Caco-2 (cell line): Measurements from ENCODE around the gene JAG1. TPM values are rescaled to one million over a fixed set of nuclear protein-coding genes. Genes with fewer than 3 reads are reported as not detected.

Experiments used
- BruUV-seq: library from RNA; stranded (reverse); fragments of 400-500 nt; replicated peaks from 2 replicates; lab custom pipeline; 2021; lab: Mats Ljungman, UMichigan
- CTCF ChIA-PET: fragments of 300-600 bp; sonication (Branson Sonifier 250); formaldehyde crosslinking; loops from one replicate; lab custom pipeline; 2022; ENCODE audit warnings: antibody characterized with exemption; lab: Charles Lee
- POLR2A ChIA-PET: fragments of 300-600 bp; sonication (Branson Sonifier 250); formaldehyde crosslinking; loops from one replicate; lab custom pipeline; 2022; ENCODE audit warnings: antibody characterized with exemption; lab: Charles Lee
- DNase-seq, 2 experiments: peaks; one replicate each; pipeline versions ENCODE4 v3.0.0 to v3.0.0-alpha.2; 2020 to 2022
- H3K27me3 ChIP-seq: replicated peaks from 2 replicates; pipeline ENCODE4 v1.6.0; 2011; ENCODE audit warnings: low read length; ENCODE audit not compliant: control insufficient read depth, insufficient read depth
- H3K36me3 ChIP-seq: 2 replicates; pipeline ENCODE4 v1.5.1; 2011; ENCODE audit warnings: low read length; ENCODE audit not compliant: control insufficient read depth, insufficient read depth
- H3K4me1 ChIP-seq: fragments of 250-450 bp; sonication (Bioruptor Pico); 2 replicates; pipeline ENCODE4 v1.5.1; 2020; ENCODE audit warnings: mild to moderate bottlenecking
- H3K4me3 ChIP-seq: 2 replicates; pipeline ENCODE4 v1.5.1; 2011; ENCODE audit warnings: low read depth, mild to moderate bottlenecking, control low read depth, low read length
- H3K9me3 ChIP-seq: fragments of 250-450 bp; sonication (Bioruptor Pico); 2 replicates; pipeline ENCODE4 v1.5.1; 2020; ENCODE audit warnings: mild to moderate bottlenecking, moderate library complexity
- H3K27ac Mint-ChIP-seq: one replicate; pipeline ENCODE4 v1.8.0; 2022; ENCODE audit warnings: mixed read lengths; ENCODE audit not compliant: unreplicated experiment
- H3K27me3 Mint-ChIP-seq: one replicate; pipeline ENCODE4 v1.8.0; 2022; ENCODE audit warnings: mixed read lengths; ENCODE audit not compliant: insufficient read depth, unreplicated experiment
- H3K36me3 Mint-ChIP-seq: one replicate; pipeline ENCODE4 v1.8.0; 2022; ENCODE audit warnings: mild to moderate bottlenecking, mixed read lengths; ENCODE audit not compliant: insufficient read depth, unreplicated experiment
- H3K4me1 Mint-ChIP-seq: one replicate; pipeline ENCODE4 v1.8.0; 2022; ENCODE audit warnings: low read depth, mixed read lengths; ENCODE audit not compliant: unreplicated experiment
- H3K4me3 Mint-ChIP-seq: one replicate; pipeline ENCODE4 v1.8.0; 2022; ENCODE audit warnings: mild to moderate bottlenecking, moderate library complexity, mixed read lengths; ENCODE audit not compliant: unreplicated experiment
- H3K9me3 Mint-ChIP-seq: one replicate; pipeline ENCODE4 v1.8.0; 2022; ENCODE audit warnings: mixed read lengths; ENCODE audit not compliant: unreplicated experiment
- intact Hi-C: fragments of 100-400 bp; cut with micrococcal nuclease; formaldehyde crosslinking; loops from one replicate; pipeline ENCODE4 v1.10.0; 2022; ENCODE audit not compliant: unreplicated experiment
- total RNA-seq: library from RNA; stranded (reverse); gene quantifications from 2 replicates; pipeline ENCODE4 v1.2.3, GENCODE V29; 2022
- TF ChIP-seq, protein P1 (sequence below), 2 experiments: fragments of 200-600 bp in 1 of 2; IDR thresholded peaks; 1 replicate in 1 of 2; 2 replicates in 1 of 2; pipeline versions ENCODE4 v1.5.1 to v1.8.0; 2011 to 2022; ENCODE audit warnings: antibody characterized with exemption in 1 of 2, control low read depth in 1 of 2, inconsistent platforms in 1 of 2, low read depth in 1 of 2, low read length in 1 of 2, mild to moderate bottlenecking in 1 of 2, moderate library complexity in 1 of 2; ENCODE audit not compliant: insufficient read depth in 1 of 2, severe bottlenecking in 1 of 2, unreplicated experiment in 1 of 2

JAG1 gene
- total RNA-seq, 1 experiment from 2014 or later: 69.8 TPM

DNA sequence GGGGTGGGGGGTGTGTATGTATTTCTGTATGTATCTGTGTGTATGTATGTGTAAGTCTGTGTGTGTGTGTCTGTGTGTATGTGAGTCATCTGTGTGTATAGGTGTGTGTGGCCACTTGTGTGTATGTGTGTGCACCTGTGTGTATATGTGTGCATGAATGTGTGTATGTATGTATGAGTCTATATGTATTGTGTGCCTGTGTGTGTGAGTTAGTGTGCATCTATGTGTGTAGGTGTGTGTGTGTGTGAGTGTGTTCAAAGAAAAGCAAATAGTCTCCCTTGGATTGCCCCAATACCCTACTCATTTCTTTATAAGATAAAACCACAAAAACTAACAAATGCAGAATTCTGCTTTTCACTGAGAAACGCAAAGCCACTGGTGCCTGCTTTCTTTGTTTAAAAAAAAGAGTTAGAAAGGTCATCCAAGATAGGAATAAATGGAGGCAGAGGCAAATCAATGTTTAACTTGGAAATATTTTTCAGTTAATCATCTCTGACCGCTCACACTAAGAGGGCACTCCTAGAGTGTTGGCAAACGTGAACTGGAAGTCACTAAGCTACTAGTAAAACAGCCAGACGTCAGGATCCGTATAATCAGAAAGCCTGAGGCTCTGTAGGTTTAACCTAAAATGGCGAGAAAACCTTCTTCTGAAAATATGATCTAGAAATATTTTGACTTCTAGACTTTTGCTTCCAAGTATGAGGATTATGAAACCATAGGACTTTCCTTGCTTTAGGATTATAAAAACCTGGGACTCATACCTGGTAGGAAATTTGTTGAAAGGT is 37.4 kb upstream of the JAG1 start:
- no peaks in the 10 kb centered on the region for H3K27me3 Mint-ChIP-seq
- H3K4me1 Mint-ChIP-seq: peaks cover 29% of the 10 kb centered on the region
- peak; percentile 52 to 72 for DNase-seq
- Histone ChIP-seq H3K9me3 (no peaks in the 10 kb centered on the region), H3K4me1 (peaks cover 54% of the 10 kb centered on the region), H3K27me3 (no peaks in the 10 kb centered on the region), H3K36me3 (no peaks in the 10 kb centered on the region), H3K4me3 (peak overlapping the region; percentile 24)
- peak overlapping the region; percentile 38 for H3K4me3 Mint-ChIP-seq
- no peaks in the 10 kb centered on the region for H3K9me3 Mint-ChIP-seq
- no peaks in the 10 kb centered on the region for H3K36me3 Mint-ChIP-seq
- TF ChIP-seq, protein P1, sequence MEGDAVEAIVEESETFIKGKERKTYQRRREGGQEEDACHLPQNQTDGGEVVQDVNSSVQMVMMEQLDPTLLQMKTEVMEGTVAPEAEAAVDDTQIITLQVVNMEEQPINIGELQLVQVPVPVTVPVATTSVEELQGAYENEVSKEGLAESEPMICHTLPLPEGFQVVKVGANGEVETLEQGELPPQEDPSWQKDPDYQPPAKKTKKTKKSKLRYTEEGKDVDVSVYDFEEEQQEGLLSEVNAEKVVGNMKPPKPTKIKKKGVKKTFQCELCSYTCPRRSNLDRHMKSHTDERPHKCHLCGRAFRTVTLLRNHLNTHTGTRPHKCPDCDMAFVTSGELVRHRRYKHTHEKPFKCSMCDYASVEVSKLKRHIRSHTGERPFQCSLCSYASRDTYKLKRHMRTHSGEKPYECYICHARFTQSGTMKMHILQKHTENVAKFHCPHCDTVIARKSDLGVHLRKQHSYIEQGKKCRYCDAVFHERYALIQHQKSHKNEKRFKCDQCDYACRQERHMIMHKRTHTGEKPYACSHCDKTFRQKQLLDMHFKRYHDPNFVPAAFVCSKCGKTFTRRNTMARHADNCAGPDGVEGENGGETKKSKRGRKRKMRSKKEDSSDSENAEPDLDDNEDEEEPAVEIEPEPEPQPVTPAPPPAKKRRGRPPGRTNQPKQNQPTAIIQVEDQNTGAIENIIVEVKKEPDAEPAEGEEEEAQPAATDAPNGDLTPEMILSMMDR (IDR thresholded peaks at IDR 0.05; ENCODE audit: insufficient read depth in 1 of 2, low read depth in 1 of 2, low read length in 1 of 2, severe bottlenecking in 1 of 2, unreplicated experiment in 1 of 2): no peak
- intact Hi-C loops: loop anchor here (1.0 to 5.0 kb wide), 3 partner anchors 37 to 241 kb away; no protein-coding TSS in a partner anchor
- ChIA-PET POLR2A (interaction anchor here (1.0 kb wide), 1 partner anchor 37 kb away, joined by 3 read pairs; the partner anchor contains the start of gene JAG1), CTCF (interaction anchor here (1.0 kb wide), 1 partner anchor 36 kb away, joined by 4 read pairs; no protein-coding TSS in a partner anchor)
- no TSS peak for BruUV-seq
- H3K27ac Mint-ChIP-seq: peak overlapping the region; percentile 67

DNA sequence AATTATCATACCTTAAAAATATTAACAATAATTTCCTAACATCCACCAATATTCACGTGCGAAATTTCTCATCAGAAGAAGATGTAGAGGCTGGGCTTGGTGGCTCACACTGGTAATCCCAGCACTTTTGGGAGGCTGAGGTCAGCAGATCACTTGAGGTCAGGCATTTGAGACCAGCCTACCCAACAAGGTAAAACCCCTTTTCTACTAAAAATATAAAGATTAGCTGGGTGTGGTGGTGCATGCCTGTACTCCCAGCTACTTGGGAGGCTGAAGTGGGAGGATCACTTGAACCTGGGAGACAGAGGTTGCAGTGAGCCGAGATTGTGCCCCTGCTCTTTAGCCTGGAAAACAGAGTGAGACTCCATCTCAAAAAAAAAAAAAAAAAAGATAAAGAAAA is 36.1 kb upstream of the JAG1 start:
- Histone ChIP-seq H3K4me1 (peaks cover 48% of the 10 kb centered on the region), H3K27me3 (no peaks in the 10 kb centered on the region), H3K9me3 (no peaks in the 10 kb centered on the region), H3K36me3 (no peaks in the 10 kb centered on the region), H3K4me3 (no peak overlapping the region)
- H3K4me3 Mint-ChIP-seq: no peak overlapping the region
- H3K36me3 Mint-ChIP-seq: no peaks in the 10 kb centered on the region
- no TSS peak for BruUV-seq
- no peaks in the 10 kb centered on the region for H3K27me3 Mint-ChIP-seq
- ChIA-PET POLR2A (no interaction called here), CTCF (no interaction called here)
- H3K27ac Mint-ChIP-seq: peak overlapping the region; percentile 58
- TF ChIP-seq, protein P1 (IDR thresholded peaks at IDR 0.05; ENCODE audit: insufficient read depth in 1 of 2, low read depth in 1 of 2, low read length in 1 of 2, severe bottlenecking in 1 of 2, unreplicated experiment in 1 of 2): no peak
- intact Hi-C loops: loop anchor here (2.0 to 5.0 kb wide), 4 partner anchors 23 to 507 kb away; no protein-coding TSS in a partner anchor
- no peak for DNase-seq
- peaks cover 30% of the 10 kb centered on the region for H3K4me1 Mint-ChIP-seq
- peaks cover 4% of the 10 kb centered on the region for H3K9me3 Mint-ChIP-seq

DNA sequence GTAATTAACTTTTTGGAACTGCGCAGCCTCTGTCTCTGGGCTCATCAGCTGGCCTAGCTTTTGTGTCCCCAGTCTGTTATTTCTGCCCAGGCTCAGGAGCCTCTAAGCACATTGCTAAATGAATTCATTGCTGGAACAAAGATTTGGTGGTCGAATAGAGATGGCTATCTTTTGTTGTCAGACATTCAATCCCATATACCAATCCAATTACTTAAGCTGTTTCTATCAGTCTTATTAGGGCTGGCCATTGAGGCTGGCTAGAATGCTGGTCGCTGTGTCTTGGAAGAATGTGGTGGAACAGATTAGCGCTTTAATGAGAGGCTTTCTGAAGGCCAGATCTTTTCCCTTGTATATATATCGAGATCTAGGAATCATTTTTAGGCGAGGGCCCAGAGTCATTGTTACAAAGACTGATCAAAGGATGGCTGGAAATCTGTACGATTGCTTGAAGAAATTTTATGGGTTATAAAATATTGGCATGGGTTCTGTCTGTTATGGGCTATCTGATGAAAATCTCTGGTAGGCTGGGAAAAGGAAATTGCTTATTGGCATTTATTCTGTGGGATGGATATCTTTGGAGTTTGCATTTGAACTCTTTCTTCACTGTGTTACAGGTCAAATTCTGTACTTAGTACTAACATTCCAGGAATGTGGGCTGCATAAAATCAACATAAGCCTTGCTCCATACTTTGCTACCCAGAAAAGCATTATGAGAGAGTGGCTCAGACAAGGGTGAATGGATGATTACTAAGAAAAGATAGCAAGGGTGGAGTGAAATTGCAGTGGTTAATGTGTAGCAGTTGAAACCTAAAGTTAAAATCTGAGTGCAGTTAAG is 34.8 kb upstream of the JAG1 start:
- peaks cover 30% of the 10 kb centered on the region for H3K4me1 Mint-ChIP-seq

More for the DNA sequence above, 34.8 kb upstream of the JAG1 start:
- intact Hi-C loops: loop anchor here (2.0 kb wide), 2 partner anchors 22 to 508 kb away; no protein-coding TSS in a partner anchor
- Histone ChIP-seq H3K36me3 (no peaks in the 10 kb centered on the region), H3K27me3 (no peaks in the 10 kb centered on the region), H3K4me1 (peaks cover 42% of the 10 kb centered on the region), H3K9me3 (no peaks in the 10 kb centered on the region), H3K4me3 (no peak overlapping the region)
- Mint-ChIP-seq H3K27me3 (no peaks in the 10 kb centered on the region), H3K27ac (peak overlapping the region; percentile 58), H3K9me3 (peaks cover 16% of the 10 kb centered on the region), H3K36me3 (no peaks in the 10 kb centered on the region), H3K4me3 (peak overlapping the region; percentile 31)
- TF ChIP-seq, protein P1 (IDR thresholded peaks at IDR 0.05; ENCODE audit: insufficient read depth in 1 of 2, low read depth in 1 of 2, low read length in 1 of 2, severe bottlenecking in 1 of 2, unreplicated experiment in 1 of 2): no peak
- ChIA-PET CTCF (no interaction called here), POLR2A (no interaction called here)
- peak in 1 of 2 experiments; percentile 55 for DNase-seq
- BruUV-seq: no TSS peak
